RCC 7860 (cell line): ENCODE measurements around the gene GTF3C1.
"Not testable (repeated sequence)": the region's sequence is repeated elsewhere in the genome, so short reads cannot be mapped to it uniquely, and the experiment has no call there.

Experiments used
- DNase-seq: peaks from one replicate; pipeline ENCODE4 v3.0.0-alpha.2; 2015; ENCODE audit warnings: low spot score
- FAIRE-seq: peaks from 2 replicates; lab custom pipeline; 2012; peaks lifted over from hg19 to GRCh38; lab: Jason Lieb, UNC

Gene GTF3C1

GRCh38 chr16:27468941-27469531 is 80.7 kb downstream of the GTF3C1 start:
- DNase-seq (no peak), FAIRE-seq (no peak)

GRCh38 chr16:27465483-27465879 is 84.2 kb downstream of the GTF3C1 start:
- FAIRE-seq (no peak), DNase-seq (no peak)

- no peak for DNase-seq
- no peak for FAIRE-seq
Measured at GRCh38 chr16:27464626-27465482, 84.9 kb downstream of the GTF3C1 start.

GRCh38 chr16:27463741-27464591 is 85.7 kb downstream of the GTF3C1 start:
- FAIRE-seq (no peak), DNase-seq (no peak)

- no peak for FAIRE-seq
- DNase-seq: no peak
Measured at GRCh38 chr16:27462846-27463682, 86.6 kb downstream of the GTF3C1 start.

GRCh38 chr16:27462200-27462845 is 87.4 kb downstream of the GTF3C1 start:
- FAIRE-seq (no peak), DNase-seq (no peak)

- DNase-seq (no peak), FAIRE-seq (no peak)
Measured at GRCh38 chr16:27461483-27462171, 88.1 kb downstream of the GTF3C1 start.

- FAIRE-seq (no peak), DNase-seq (no peak)
Measured at GRCh38 chr16:27460663-27461482, 88.8 kb downstream of the GTF3C1 start.

GRCh38 chr16:27460213-27460612 is 89.5 kb downstream of the GTF3C1 start:
- no peak for DNase-seq
- FAIRE-seq: no peak

- no peak for FAIRE-seq
- no peak for DNase-seq
Measured at GRCh38 chr16:27458987-27459688, 90.6 kb downstream of the GTF3C1 start.

- FAIRE-seq (no peak), DNase-seq (no peak)
Measured at GRCh38 chr16:27458258-27458657, 91.5 kb downstream of the GTF3C1 start.

- not testable (repeated sequence) for DNase-seq, FAIRE-seq
Measured at GRCh38 chr16:27457605-27457900, 92.2 kb downstream of the GTF3C1 start.

- FAIRE-seq (no peak), DNase-seq (no peak)
Measured at GRCh38 chr16:27455700-27456099, 94.0 kb downstream of the GTF3C1 start.

GRCh38 chr16:27453494-27453825 is 96.3 kb downstream of the GTF3C1 start:
- DNase-seq: no peak
- no peak for FAIRE-seq

- FAIRE-seq (no peak), DNase-seq (no peak)
Measured at GRCh38 chr16:27452569-27453493, 96.9 kb downstream of the GTF3C1 start.

- DNase-seq: no peak
- no peak for FAIRE-seq
Measured at GRCh38 chr16:27450196-27450549, 99.5 kb downstream of the GTF3C1 start.

- no peak for FAIRE-seq
Measured at GRCh38 chr16:27449434-27450195, 100.1 kb downstream of the GTF3C1 start.

More at GRCh38 chr16:27449434-27450195, 100.1 kb downstream of the GTF3C1 start:
- DNase-seq: no peak
